ENCODE results near the gene ROBO3.

DNA sequence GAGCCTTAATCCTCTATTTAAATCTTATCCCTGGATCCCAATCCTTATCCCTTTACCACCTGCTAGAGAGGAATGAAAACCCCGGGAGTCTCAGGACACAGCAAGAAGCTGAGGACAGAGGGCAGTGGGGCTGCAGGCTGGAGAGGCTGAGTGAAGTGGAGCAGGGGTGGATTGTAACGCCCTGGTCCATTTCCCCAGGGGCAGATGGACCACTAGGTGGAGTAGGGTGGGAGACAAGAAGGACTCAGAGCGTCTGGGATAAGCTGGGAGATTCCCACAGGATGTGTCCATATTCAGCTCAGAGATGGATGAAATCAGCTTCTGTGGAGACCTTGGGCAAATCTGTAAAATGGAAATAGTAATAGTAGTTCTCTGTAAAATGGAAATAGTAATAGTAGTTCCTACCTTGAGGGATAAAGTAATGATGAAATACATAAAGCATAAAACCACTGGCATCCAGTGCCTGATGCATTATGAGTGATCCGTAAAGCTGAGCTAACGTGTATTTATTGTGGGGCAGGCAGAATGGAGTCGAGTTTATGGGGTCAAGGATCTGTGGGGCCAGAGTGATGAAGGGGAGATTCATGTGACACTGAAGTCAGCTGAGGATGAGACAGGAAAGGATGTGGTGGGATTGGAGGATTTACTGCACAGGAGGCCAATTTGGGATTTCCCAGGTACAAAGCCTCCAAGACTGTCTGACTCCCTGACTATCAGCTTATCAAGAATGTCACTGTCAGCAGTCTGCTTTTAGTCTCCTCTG lies 34.3 kb downstream of the ROBO3 start:
- TF ChIP-seq, protein P1, sequence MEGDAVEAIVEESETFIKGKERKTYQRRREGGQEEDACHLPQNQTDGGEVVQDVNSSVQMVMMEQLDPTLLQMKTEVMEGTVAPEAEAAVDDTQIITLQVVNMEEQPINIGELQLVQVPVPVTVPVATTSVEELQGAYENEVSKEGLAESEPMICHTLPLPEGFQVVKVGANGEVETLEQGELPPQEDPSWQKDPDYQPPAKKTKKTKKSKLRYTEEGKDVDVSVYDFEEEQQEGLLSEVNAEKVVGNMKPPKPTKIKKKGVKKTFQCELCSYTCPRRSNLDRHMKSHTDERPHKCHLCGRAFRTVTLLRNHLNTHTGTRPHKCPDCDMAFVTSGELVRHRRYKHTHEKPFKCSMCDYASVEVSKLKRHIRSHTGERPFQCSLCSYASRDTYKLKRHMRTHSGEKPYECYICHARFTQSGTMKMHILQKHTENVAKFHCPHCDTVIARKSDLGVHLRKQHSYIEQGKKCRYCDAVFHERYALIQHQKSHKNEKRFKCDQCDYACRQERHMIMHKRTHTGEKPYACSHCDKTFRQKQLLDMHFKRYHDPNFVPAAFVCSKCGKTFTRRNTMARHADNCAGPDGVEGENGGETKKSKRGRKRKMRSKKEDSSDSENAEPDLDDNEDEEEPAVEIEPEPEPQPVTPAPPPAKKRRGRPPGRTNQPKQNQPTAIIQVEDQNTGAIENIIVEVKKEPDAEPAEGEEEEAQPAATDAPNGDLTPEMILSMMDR (IDR thresholded peaks at IDR 0.05), result no peak
- no peak for TF ChIP-seq POLR2AphosphoS5 (IDR thresholded peaks at IDR 0.05; ENCODE audit: insufficient read depth in 1 of 2, low read depth in 1 of 2)

All from vagina (tissue), 2 donors.